OCI-LY7 (cell line): ENCODE measurements around the gene SMIM15. TPM values are rescaled to one million over a fixed set of nuclear protein-coding genes. Genes with fewer than 3 reads are reported as not detected.

Experiments
- BruUV-seq: library from RNA; stranded (reverse); fragments of 400-500 nt; replicated peaks from 2 replicates; lab custom pipeline; 2021; lab: Mats Ljungman, UMichigan
- CTCF ChIA-PET: fragments of 300-600 bp; sonication (Branson Sonifier 250); formaldehyde crosslinking; loops from one replicate; lab custom pipeline; 2022; ENCODE audit warnings: antibody characterized with exemption; ENCODE audit not compliant: unreplicated experiment; lab: Charles Lee
- POLR2A ChIA-PET: fragments of 300-600 bp; sonication (Branson Sonifier 250); formaldehyde crosslinking; loops from one replicate; lab custom pipeline; 2022; ENCODE audit warnings: antibody characterized with exemption; lab: Charles Lee
- DNase-seq: peaks from one replicate; pipeline ENCODE4 v3.0.0-alpha.2; 2015; ENCODE audit warnings: low spot score
- H2AFZ ChIP-seq: fragments of 200-600 bp; sonication (generic), shearing (Covaris generic); 2 replicates; pipeline ENCODE4 v1.6.1; 2014; ENCODE audit warnings: mild to moderate bottlenecking, antibody characterized with exemption, low read length, moderate library complexity
- H3K27ac ChIP-seq: fragments of 200-600 bp; sonication (generic); 2 replicates; pipeline ENCODE4 v1.5.1; 2014; ENCODE audit warnings: mixed run types, low read depth, mild to moderate bottlenecking, moderate library complexity, low read length, inconsistent platforms; ENCODE audit not compliant: poor library complexity, severe bottlenecking
- H3K36me3 ChIP-seq: fragments of 200-600 bp; sonication (generic); 2 replicates; pipeline ENCODE4 v1.6.1; 2014; ENCODE audit warnings: mild to moderate bottlenecking, antibody characterized with exemption, low read length, moderate library complexity, mixed read lengths; ENCODE audit not compliant: insufficient read depth
- H3K4me1 ChIP-seq: fragments of 200-600 bp; sonication (generic); 2 replicates; pipeline ENCODE4 v1.5.1; 2014; ENCODE audit warnings: mild to moderate bottlenecking, low read length; ENCODE audit not compliant: insufficient read depth, poor library complexity, severe bottlenecking
- H3K4me2 ChIP-seq: fragments of 200-600 bp; sonication (generic); 2 replicates; pipeline ENCODE4 v1.6.1; 2014; ENCODE audit warnings: mild to moderate bottlenecking, low read length
- H3K4me3 ChIP-seq: fragments of 200-600 bp; sonication (generic); 2 replicates; pipeline ENCODE4 v1.5.1; 2014; ENCODE audit warnings: mild to moderate bottlenecking, low read depth, low read length; ENCODE audit not compliant: poor library complexity, severe bottlenecking
- H3K79me2 ChIP-seq: fragments of 200-600 bp; sonication (generic); 2 replicates; pipeline ENCODE4 v1.6.1; 2016; ENCODE audit warnings: low read depth, mild to moderate bottlenecking, low read length, moderate library complexity, mixed read lengths; ENCODE audit not compliant: insufficient read depth
- H3K9me2 ChIP-seq: fragments of 200-600 bp; sonication (generic); 2 replicates; pipeline ENCODE4 v1.6.1; 2016; ENCODE audit warnings: mild to moderate bottlenecking, low read length, mixed read lengths; ENCODE audit not compliant: insufficient read depth
- H3K9me3 ChIP-seq: fragments of 200-600 bp; sonication (generic); 2 replicates; pipeline ENCODE4 v1.6.1; 2014; ENCODE audit warnings: mild to moderate bottlenecking, mixed run types, low read length, mixed read lengths
- H4K20me1 ChIP-seq: fragments of 200-600 bp; sonication (generic); 2 replicates; pipeline ENCODE4 v1.6.1; 2014; ENCODE audit warnings: mild to moderate bottlenecking, antibody characterized with exemption, low read length, moderate library complexity, mixed read lengths; ENCODE audit not compliant: insufficient read depth
- CTCF ChIP-seq: fragments of 200-600 bp; sonication (generic); conservative IDR thresholded peaks from 2 replicates; pipeline ENCODE4 v1.5.1; 2014; ENCODE audit warnings: mild to moderate bottlenecking, antibody characterized with exemption, low read length, moderate library complexity, mixed read lengths
- EZH2phosphoT487 ChIP-seq: fragments of 200-600 bp; sonication (generic); IDR thresholded peaks from 2 replicates; pipeline ENCODE4 v1.6.1; 2018; ENCODE audit warnings: low read depth, borderline replicate concordance, mild to moderate bottlenecking, mixed run types, antibody characterized with exemption, low read length, moderate library complexity, mixed read lengths
- intact Hi-C: fragments of 100-400 bp; cut with micrococcal nuclease; formaldehyde crosslinking; loops from one replicate; pipeline ENCODE4 v1.10.0; 2022; ENCODE audit not compliant: unreplicated experiment
- total RNA-seq, 2 experiments: library from RNA; depleted of rRNA in 1 of 2; stranded (reverse); fragments of >200 nt in 1 of 2; shearing (Covaris generic) in 1 of 2; gene quantifications; 2 replicates each; pipeline ENCODE4 v1.2.3, GENCODE V29; 2014 to 2022

The SMIM15 gene
- total RNA-seq, 2 experiments from 2014 or later, result 39.4 to 47.9 TPM

GRCh38 chr5:61177070-61177469, 14.8 kb upstream of the SMIM15 start:
- no peak overlapping the region for H3K4me3 ChIP-seq
- H3K79me2 ChIP-seq, result no peaks in the 10 kb centered on the region
- H4K20me1 ChIP-seq, result no peaks in the 10 kb centered on the region
- H2AFZ ChIP-seq, result no peak overlapping the region
- intact Hi-C loops, result no loop called here
- ChIA-PET CTCF (no interaction called here), POLR2A (interaction anchor here (0.6 to 2.0 kb wide), 4 partner anchors 13 to 1089 kb away, joined by 3 to 7 read pairs (median 4); no protein-coding TSS in a partner anchor)
- H3K9me3 ChIP-seq, result no peaks in the 10 kb centered on the region
- no peak overlapping the region for H3K27ac ChIP-seq
- BruUV-seq, result no TSS peak
- no peak overlapping the region for H3K4me2 ChIP-seq
- no peaks in the 10 kb centered on the region for H3K36me3 ChIP-seq
- DNase-seq, result no peak
- no peaks in the 10 kb centered on the region for H3K9me2 ChIP-seq
- TF ChIP-seq EZH2phosphoT487 (no peak), CTCF (no peak)
- no peaks in the 10 kb centered on the region for H3K4me1 ChIP-seq

- H3K4me3 ChIP-seq, result no peak overlapping the region
- H2AFZ ChIP-seq, result no peak overlapping the region
- CTCF ChIA-PET, result no interaction called here
- H3K4me1 ChIP-seq, result no peaks in the 10 kb centered on the region
- no TSS peak for BruUV-seq
- H3K27ac ChIP-seq, result no peak overlapping the region
- no peak for DNase-seq
- POLR2A ChIA-PET, result interaction anchor here (0.6 to 2.0 kb wide), 4 partner anchors 12 to 1090 kb away, joined by 3 to 7 read pairs (median 4); no protein-coding TSS in a partner anchor
- TF ChIP-seq EZH2phosphoT487, result no peak
- TF ChIP-seq CTCF, result no peak
- no peak overlapping the region for H3K4me2 ChIP-seq
- H4K20me1 ChIP-seq, result no peaks in the 10 kb centered on the region
- no peaks in the 10 kb centered on the region for H3K9me2 ChIP-seq
- intact Hi-C loops, result no loop called here
- no peaks in the 10 kb centered on the region for H3K36me3 ChIP-seq
- H3K79me2 ChIP-seq, result no peaks in the 10 kb centered on the region
- no peaks in the 10 kb centered on the region for H3K9me3 ChIP-seq
These were observed 14.4 kb upstream of the SMIM15 start for GRCh38 chr5:61176631-61177030.

- intact Hi-C loops, result no loop called here
- Histone ChIP-seq H3K9me2 (no peaks in the 10 kb centered on the region), H3K4me3 (no peak overlapping the region), H3K9me3 (no peaks in the 10 kb centered on the region), H2AFZ (no peak overlapping the region), H3K36me3 (no peaks in the 10 kb centered on the region), H3K27ac (no peak overlapping the region), H3K4me1 (no peaks in the 10 kb centered on the region), H4K20me1 (0 out of 2 replicates have a peak, but pooled peaks cover 4% of the 10 kb centered on the region), H3K79me2 (no peaks in the 10 kb centered on the region), H3K4me2 (no peak overlapping the region)
- CTCF ChIA-PET, result no interaction called here
- no peak for DNase-seq
- TF ChIP-seq CTCF, result no peak
- no peak for TF ChIP-seq EZH2phosphoT487
- no TSS peak for BruUV-seq
- POLR2A ChIA-PET, result interaction anchor here (0.5 to 1.1 kb wide), 2 partner anchors 14 to 1052 kb away, joined by 3 to 4 read pairs; no protein-coding TSS in a partner anchor
These were observed 9.2 kb upstream of the SMIM15 start for GRCh38 chr5:61171479-61171878.
